ENCODE data around the gene KRTAP2-1.
"Not testable (repeated sequence)": the region's sequence is repeated elsewhere in the genome, so short reads cannot be mapped to it uniquely, and the experiment has no call there.

KRTAP2-1 gene

DNA sequence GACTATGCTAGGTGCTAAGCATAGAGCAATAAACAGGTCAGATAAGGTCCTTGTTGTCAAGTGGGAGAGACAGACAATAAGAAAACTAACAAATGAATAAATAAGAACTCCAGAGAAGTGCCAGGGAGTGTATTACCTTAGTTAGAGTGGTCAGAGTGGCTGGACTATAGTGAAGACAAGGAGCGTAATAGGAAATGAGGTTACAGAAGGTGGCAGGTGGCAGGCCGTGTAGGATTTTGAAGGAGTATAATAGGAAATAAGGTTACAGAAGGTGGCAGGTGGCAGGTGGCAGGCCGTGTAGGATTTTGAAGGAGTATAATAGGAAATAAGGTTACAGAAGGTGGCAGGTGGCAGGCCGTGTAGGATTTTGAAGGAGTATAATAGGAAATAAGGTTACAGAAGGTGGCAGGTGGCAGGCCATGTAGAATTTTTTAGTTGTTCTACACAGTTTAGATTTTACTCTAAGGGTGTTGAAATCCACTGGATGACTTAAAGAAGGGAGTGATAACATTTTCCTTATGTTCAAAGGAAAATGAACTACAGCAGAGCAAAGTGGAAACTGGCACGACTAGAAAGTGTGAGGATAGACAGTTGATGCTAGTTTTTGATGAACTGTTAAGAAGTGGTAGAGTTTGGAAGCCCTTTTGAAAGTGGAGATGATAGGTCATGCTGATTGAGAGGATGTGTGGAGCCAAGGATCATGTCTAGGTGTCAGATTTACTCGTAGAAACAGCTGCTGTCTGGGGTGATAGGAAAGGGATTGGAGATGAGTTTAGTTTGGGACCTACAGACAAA lies 34.6 kb downstream of the KRTAP2-1 start:
- DNase-seq (ENCODE audit: low read depth in 2 of 2), result no peak

- DNase-seq (ENCODE audit: low read depth in 2 of 2), result no peak
Measured at GRCh38 chr17:41010441-41010840, 36.7 kb downstream of the KRTAP2-1 start.

- no peak for DNase-seq (ENCODE audit: low read depth in 2 of 2)
Measured at GRCh38 chr17:41009936-41010335, 37.2 kb downstream of the KRTAP2-1 start.

DNA sequence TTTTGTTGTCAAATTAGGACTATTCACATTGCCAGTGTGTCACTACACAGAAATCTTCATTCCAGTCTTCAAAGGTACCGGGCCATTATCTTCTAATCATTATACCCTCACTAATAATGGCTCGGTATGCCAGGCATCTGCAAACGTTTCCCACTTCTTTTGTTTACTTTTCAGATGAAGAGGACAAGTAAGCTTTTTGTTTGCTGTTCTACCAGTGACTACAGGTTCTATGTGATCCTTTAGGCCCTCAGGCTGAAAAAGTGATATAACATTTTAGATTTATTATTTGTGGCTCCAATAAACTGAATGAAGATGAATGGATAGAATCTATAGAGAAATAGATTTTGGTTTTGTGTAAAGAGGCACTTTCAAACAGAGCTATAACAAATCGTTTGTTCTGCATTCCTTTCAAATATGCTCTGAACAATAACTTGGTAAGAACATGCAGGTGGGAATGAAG lies 37.8 kb downstream of the KRTAP2-1 start:
- no peak for DNase-seq (ENCODE audit: low read depth in 2 of 2)

DNA sequence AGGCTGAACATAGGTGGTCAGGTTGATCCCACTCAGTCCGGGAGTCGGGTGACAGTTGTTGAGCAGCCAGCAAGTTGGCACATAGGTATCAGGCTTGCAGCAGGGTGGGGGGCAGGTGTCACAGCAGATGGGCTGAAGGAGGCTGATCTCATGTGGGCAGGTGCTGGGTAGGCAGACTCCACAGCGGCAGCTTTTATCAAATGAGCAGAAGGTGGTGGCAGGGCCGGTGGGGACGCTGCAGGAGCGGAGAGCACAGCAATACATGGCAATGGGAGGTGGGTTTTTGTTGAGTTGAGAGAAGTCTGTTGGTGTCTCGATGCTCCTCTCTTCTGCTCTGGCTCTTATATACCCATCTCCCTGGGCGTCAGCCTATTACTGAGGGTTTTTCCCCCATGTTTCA lies 38.3 kb downstream of the KRTAP2-1 start, which contains the start of gene KRTAP3-1:
Gene KRTAP3-1 (minus strand): TSS at position 318 of the 400 bp plus-strand sequence. CDS start 54 bp downstream, at position 264.
- no peak for DNase-seq (ENCODE audit: low read depth in 2 of 2)

DNA sequence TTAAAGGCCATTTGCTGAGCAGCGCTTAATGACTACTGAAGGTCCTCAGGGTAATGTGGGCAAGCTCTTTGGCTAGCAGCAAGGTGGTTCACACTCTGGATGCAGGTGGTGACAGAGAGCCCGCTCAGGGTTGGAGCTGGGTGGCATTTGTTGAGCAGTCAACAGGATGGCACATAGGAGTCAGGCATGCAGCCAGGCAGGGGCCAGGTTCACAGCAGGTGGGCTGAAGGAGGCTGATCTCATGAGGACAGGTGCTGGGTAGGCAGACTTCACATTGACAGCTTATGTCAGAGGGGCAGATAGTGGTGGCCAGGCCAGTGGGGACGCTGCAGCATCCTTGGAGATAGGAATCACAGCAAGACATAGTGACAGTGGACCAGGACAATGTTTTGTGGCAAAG lies 42.7 kb downstream of the KRTAP2-1 start:
- no peak for DNase-seq (ENCODE audit: low read depth in 2 of 2)

DNA sequence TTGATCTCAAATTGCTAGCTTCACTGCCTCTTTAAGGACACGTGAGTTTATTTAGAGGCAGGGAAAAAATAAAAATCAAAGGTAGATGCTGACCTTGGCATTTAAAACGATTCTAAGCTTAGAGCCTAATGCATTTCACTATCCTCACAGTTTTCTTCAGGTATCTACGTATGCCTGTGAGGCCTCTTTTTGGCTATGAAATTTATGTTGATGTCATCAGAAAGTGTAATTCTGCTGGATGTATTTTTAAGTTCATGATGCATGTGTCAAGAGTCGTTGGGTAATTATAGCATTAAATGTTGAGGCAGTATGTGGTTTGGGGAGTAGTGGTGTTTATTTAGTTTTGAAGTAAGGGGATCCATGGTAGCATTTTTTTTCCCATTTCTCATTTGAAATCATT lies 43.2 kb downstream of the KRTAP2-1 start:
- DNase-seq (ENCODE audit: low read depth in 2 of 2), result no peak

DNA sequence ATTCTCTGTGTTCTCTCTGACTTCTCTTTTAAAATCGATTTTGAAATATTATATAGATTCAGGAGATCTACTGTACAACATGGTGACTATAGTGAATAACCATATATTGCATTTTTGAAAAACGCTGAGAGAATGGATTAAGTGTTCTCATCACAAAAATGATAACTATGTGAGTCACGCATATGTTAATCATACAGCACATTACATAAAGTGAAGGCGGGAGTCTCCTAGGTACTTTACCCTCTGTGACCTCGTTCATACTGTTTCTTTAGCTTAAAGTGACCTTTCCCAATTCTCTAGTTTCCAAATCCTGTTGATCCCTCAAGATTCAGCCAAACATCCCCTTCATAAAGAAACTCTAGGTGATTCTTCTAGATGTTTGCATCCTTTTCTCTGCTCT lies 44.3 kb downstream of the KRTAP2-1 start:
- DNase-seq (ENCODE audit: low read depth in 2 of 2), result no peak

GRCh38 chr17:41001795-41002194 lies 45.3 kb downstream of the KRTAP2-1 start:
- DNase-seq (ENCODE audit: low read depth in 2 of 2), result no peak

DNA sequence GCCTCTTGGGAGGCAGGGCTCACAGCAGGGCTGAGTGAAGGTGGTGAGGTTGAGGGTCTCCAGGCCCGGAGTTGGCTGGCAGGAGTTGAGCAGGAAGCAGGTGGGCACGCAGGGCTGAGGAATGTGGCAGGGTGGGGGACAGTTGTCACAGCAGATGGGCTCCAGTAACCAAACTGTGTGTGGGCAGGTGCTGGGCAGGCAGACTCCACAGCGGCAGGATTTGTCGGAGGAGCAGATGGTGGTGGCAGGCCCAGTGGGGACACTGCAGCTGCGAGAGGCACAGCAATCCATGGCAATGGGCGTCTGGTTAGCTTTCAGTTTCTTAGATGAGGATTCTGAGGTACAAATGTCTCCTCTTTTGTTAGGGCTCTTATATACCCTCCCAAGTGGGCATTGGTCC lies 47.6 kb downstream of the KRTAP2-1 start, which contains the start of gene KRTAP3-2:
Gene KRTAP3-2 (minus strand): TSS at position 344 of the 400 bp plus-strand sequence. CDS start 53 bp downstream, at position 291.
- not testable (repeated sequence) for DNase-seq (ENCODE audit: low read depth in 2 of 2)

DNA sequence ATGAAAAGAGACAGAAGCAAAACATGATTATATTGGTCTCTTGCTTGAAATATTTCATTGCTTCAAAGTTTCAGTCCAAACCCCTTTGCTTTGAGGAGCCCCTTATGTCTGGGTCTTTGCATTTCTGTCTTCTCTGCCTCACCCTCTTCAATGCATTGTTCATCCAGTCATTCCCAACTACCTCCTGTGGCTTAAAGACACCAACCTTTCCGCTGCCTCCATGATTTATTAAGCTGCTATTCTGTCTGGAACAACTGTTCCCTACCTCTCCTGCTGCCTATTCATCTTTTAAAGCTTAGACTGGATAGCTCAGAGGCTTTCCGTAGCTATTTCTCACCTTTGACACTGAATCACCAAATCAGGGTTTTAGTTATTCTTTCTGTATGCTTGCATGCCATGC lies 49.8 kb downstream of the KRTAP2-1 start:
- no peak for DNase-seq (ENCODE audit: low read depth in 2 of 2)

DNA sequence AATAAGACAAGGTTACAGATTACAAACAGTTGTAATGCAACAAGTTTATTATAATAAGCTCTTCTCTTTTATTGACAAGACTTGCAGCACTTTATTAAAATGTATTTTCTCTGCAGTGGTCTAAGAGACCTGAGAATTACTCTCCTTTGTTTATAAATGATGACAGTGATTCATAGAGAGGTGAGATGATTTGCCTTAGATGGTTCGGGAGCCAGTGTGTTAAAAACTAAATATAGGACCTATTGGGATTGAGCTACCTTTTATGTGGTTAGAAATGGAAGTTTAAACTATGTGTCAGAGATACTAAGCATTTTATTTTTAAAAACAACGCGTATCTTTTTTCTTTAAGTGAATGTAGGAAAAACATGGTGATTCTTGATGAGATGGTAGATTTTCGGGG lies 50.3 kb downstream of the KRTAP2-1 start:
- no peak for DNase-seq (ENCODE audit: low read depth in 2 of 2)

All from activated CD8-positive, alpha-beta memory T cell treated with anti-CD3 and anti-CD28 coated beads for 4 hours (primary cell).